Liver (tissue), 9 donors: Measurements from ENCODE around the gene NMBR. TPM values are rescaled to one million over a fixed set of nuclear protein-coding genes. Genes with fewer than 3 reads are reported as not detected.

ENCODE experiments used
- DNase-seq: peaks from one replicate; pipeline ENCODE4 v3.0.0-alpha.2; 2017; ENCODE audit warnings: low spot score
- H3K27ac ChIP-seq, 2 donors: one replicate each; pipeline ENCODE4 v1.7.0; 2013; ENCODE audit warnings: inconsistent platforms in 2 of 2, low read length in 2 of 2, control low read depth in 1 of 2, low read depth in 1 of 2, mild to moderate bottlenecking in 1 of 2
- H3K27me3 ChIP-seq, 4 donors: one replicate each; pipeline versions ENCODE4 v1.6.1 to v1.7.0; 2013; ENCODE audit warnings: low read length in 3 of 4, inconsistent platforms in 1 of 4, mild to moderate bottlenecking in 1 of 4, moderate library complexity in 1 of 4; ENCODE audit not compliant: control insufficient read depth in 4 of 4, insufficient read depth in 4 of 4
- H3K36me3 ChIP-seq, 4 donors: one replicate each; pipeline versions ENCODE4 v1.6.1 to v1.7.0; 2013; ENCODE audit warnings: low read length in 3 of 4, mild to moderate bottlenecking in 3 of 4, low read depth in 1 of 4, moderate library complexity in 1 of 4; ENCODE audit not compliant: control insufficient read depth in 4 of 4, insufficient read depth in 3 of 4
- H3K4me1 ChIP-seq, 4 donors: one replicate each; pipeline versions ENCODE4 v1.6.1 to v1.7.0; 2013; ENCODE audit warnings: low read length in 3 of 4, mild to moderate bottlenecking in 3 of 4, moderate library complexity in 1 of 4; ENCODE audit not compliant: control insufficient read depth in 4 of 4, insufficient read depth in 4 of 4
- H3K4me3 ChIP-seq, 3 donors: one replicate each; pipeline versions ENCODE4 v1.6.1 to v1.7.0; 2013; ENCODE audit warnings: low read length in 3 of 3, control low read depth in 1 of 3, low read depth in 1 of 3, mild to moderate bottlenecking in 1 of 3
- H3K9ac ChIP-seq, 2 donors: one replicate each; pipeline ENCODE4 v1.7.0; 2013; ENCODE audit warnings: low read length in 2 of 2, mild to moderate bottlenecking in 2 of 2, moderate library complexity in 2 of 2, control low read depth in 1 of 2, low read depth in 1 of 2
- H3K9me3 ChIP-seq, 4 donors: one replicate each; pipeline versions ENCODE4 v1.6.1 to v1.7.0; 2013; ENCODE audit warnings: low read length in 3 of 4; ENCODE audit not compliant: control insufficient read depth in 4 of 4
- ATF3 ChIP-seq: IDR thresholded peaks from 2 replicates; pipeline ENCODE4 v1.6.1; 2016; ENCODE audit warnings: antibody characterized with exemption
- CTCF ChIP-seq: fragments of 150-350 bp; IDR thresholded peaks from 2 replicates; pipeline ENCODE4 v1.5.1; 2017; ENCODE audit warnings: improper control_type of control experiment, low read depth, low read length; ENCODE audit not compliant: missing input control
- EGR1 ChIP-seq, 2 donors: IDR thresholded peaks; 2 replicates each; pipeline ENCODE4 v1.6.1; 2016 to 2018; ENCODE audit warnings: antibody characterized with exemption in 2 of 2, low read depth in 2 of 2
- FOXA1 ChIP-seq: IDR thresholded peaks from 2 replicates; pipeline ENCODE4 v1.6.1; 2016; ENCODE audit warnings: antibody characterized with exemption
- FOXA2 ChIP-seq: IDR thresholded peaks from 2 replicates; pipeline ENCODE4 v1.6.1; 2016; ENCODE audit warnings: antibody characterized with exemption
- GABPA ChIP-seq, 2 donors: IDR thresholded peaks in 1 of 2; conservative IDR thresholded peaks in 1 of 2; 2 replicates each; pipeline ENCODE4 v1.6.1; 2016; ENCODE audit warnings: antibody characterized with exemption in 2 of 2, mild to moderate bottlenecking in 1 of 2, moderate library complexity in 1 of 2
- HNF4A ChIP-seq, 2 donors: conservative IDR thresholded peaks; 2 replicates each; pipeline ENCODE4 v1.6.1; 2016; ENCODE audit warnings: antibody characterized with exemption in 2 of 2, mild to moderate bottlenecking in 2 of 2
- HNF4G ChIP-seq: IDR thresholded peaks from 2 replicates; pipeline ENCODE4 v1.6.1; 2016; ENCODE audit warnings: antibody characterized with exemption
- JUND ChIP-seq, 2 donors: IDR thresholded peaks; 2 replicates each; pipeline ENCODE4 v1.6.1; 2016; ENCODE audit warnings: antibody characterized with exemption in 2 of 2
- NR2F2 ChIP-seq: IDR thresholded peaks from 2 replicates; pipeline ENCODE4 v1.6.1; 2016; ENCODE audit warnings: antibody characterized with exemption
- RAD21 ChIP-seq, 2 donors: IDR thresholded peaks; 2 replicates each; pipeline ENCODE4 v1.6.1; 2016; ENCODE audit warnings: antibody characterized with exemption in 2 of 2, mild to moderate bottlenecking in 2 of 2
- RXRA ChIP-seq, 2 donors: IDR thresholded peaks; 2 replicates each; pipeline ENCODE4 v1.6.1; 2017 to 2018; ENCODE audit warnings: antibody characterized with exemption in 2 of 2, mild to moderate bottlenecking in 1 of 2
- SP1 ChIP-seq: IDR thresholded peaks from 2 replicates; pipeline ENCODE4 v1.6.1; 2018; ENCODE audit warnings: antibody characterized with exemption, mild to moderate bottlenecking
- YY1 ChIP-seq: IDR thresholded peaks from 2 replicates; pipeline ENCODE4 v1.6.1; 2016; ENCODE audit warnings: antibody characterized with exemption, mild to moderate bottlenecking
- ZBTB33 ChIP-seq: IDR thresholded peaks from 2 replicates; pipeline ENCODE4 v1.6.1; 2016; ENCODE audit warnings: antibody characterized with exemption
- WGBS: extraction: QIAGEN DNeasy Blood & Tissue Kit; methylation state at CpG from one replicate; pipeline ENCODE4 v1.1.7; 2013; 5-methylcytosine and 5-hydroxymethylcytosine counted together
- polyA plus RNA-seq, 2 donors: library from polyadenylated mRNA; stranded (reverse) in 1 of 2; unstranded in 1 of 2; fragments of 200-250 nt in 1 of 2; fragments of >200 nt in 1 of 2; fragmentation: Nextera tagmentation in 1 of 2; extraction: Ambion mirVana in 1 of 2; gene quantifications; one replicate each; pipeline versions ENCODE4 v1.2.1 to v1.2.3, GENCODE V29; 2013 to 2015
- total RNA-seq, 2 donors: library from RNA; depleted of rRNA; stranded (reverse); fragments of >200 nt; gene quantifications; one replicate each; pipeline ENCODE4 v1.2.3, GENCODE V29; 2014
- TF ChIP-seq, protein P1 (sequence below): IDR thresholded peaks from 2 replicates; pipeline ENCODE4 v1.6.1; 2016; ENCODE audit warnings: antibody characterized with exemption
- TF ChIP-seq, protein P2 (sequence below): IDR thresholded peaks from 2 replicates; pipeline ENCODE4 v1.6.1; 2016; ENCODE audit warnings: antibody characterized with exemption, mild to moderate bottlenecking
- donor health status: healthy.
- donor health status: healthy.
- donor health status: healthy.
- donor health status: healthy.
- donor health status: healthy.

Gene NMBR
- total and polyA plus RNA-seq, 4 donors = not detected

DNA sequence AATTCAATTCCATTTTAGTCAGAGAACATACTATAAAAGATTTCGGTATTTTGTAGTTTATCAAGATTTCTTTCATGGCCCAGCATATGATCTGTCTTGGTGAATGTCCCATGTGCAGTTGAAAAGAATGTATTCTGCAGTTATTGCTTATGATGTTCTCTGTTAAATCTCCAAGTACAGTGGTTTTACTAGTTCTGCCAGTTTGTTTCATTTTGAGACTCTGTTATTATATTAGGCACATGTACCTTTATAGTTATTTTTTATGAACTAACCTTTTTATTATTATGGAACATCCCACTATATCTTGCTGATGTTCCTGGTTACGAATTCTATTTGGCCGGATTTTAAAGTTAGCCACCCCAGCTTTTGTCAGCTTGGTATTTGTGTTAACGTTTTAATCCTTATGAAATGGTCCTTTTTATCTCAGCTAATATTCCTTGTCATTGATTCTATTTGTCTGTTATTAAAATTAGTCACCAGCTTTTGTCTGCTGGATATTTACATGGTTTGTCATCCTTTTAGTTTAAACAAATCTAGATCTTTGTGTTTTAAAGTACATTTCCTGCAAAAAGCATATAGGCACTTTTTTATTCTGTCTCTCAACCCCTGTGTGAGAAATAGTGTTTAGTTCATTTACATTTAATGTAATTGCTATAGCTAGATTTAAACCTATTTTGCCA lies 49.1 kb upstream of the NMBR start:
- H3K4me3 ChIP-seq = no peak overlapping the region
- no peaks in the 10 kb centered on the region for H3K4me1 ChIP-seq
- no peak for DNase-seq
- TF ChIP-seq JUND (IDR thresholded peaks at IDR 0.05) = no peak
- TF ChIP-seq NR2F2 = no peak
- TF ChIP-seq CTCF = no peak
- no peak for TF ChIP-seq HNF4G
- TF ChIP-seq RAD21 (IDR thresholded peaks at IDR 0.05) = no peak
- TF ChIP-seq HNF4A (conservative IDR thresholded peaks at IDR 0.05) = no peak
- no peak for TF ChIP-seq SP1
- TF ChIP-seq ZBTB33 = no peak
- TF ChIP-seq FOXA2 = no peak
- no peak for TF ChIP-seq EGR1 (IDR thresholded peaks at IDR 0.05; ENCODE audit: low read depth in 2 of 2)
- TF ChIP-seq, protein P1, sequence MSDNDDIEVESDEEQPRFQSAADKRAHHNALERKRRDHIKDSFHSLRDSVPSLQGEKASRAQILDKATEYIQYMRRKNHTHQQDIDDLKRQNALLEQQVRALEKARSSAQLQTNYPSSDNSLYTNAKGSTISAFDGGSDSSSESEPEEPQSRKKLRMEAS = no peak
- no peak for TF ChIP-seq ATF3
- TF ChIP-seq RXRA (IDR thresholded peaks at IDR 0.05) = no peak
- no peak for TF ChIP-seq YY1
- TF ChIP-seq GABPA (IDR thresholded peaks at IDR 0.05 in 1 of 2, conservative IDR thresholded peaks at IDR 0.05 in 1 of 2) = no peak
- TF ChIP-seq, protein P2, sequence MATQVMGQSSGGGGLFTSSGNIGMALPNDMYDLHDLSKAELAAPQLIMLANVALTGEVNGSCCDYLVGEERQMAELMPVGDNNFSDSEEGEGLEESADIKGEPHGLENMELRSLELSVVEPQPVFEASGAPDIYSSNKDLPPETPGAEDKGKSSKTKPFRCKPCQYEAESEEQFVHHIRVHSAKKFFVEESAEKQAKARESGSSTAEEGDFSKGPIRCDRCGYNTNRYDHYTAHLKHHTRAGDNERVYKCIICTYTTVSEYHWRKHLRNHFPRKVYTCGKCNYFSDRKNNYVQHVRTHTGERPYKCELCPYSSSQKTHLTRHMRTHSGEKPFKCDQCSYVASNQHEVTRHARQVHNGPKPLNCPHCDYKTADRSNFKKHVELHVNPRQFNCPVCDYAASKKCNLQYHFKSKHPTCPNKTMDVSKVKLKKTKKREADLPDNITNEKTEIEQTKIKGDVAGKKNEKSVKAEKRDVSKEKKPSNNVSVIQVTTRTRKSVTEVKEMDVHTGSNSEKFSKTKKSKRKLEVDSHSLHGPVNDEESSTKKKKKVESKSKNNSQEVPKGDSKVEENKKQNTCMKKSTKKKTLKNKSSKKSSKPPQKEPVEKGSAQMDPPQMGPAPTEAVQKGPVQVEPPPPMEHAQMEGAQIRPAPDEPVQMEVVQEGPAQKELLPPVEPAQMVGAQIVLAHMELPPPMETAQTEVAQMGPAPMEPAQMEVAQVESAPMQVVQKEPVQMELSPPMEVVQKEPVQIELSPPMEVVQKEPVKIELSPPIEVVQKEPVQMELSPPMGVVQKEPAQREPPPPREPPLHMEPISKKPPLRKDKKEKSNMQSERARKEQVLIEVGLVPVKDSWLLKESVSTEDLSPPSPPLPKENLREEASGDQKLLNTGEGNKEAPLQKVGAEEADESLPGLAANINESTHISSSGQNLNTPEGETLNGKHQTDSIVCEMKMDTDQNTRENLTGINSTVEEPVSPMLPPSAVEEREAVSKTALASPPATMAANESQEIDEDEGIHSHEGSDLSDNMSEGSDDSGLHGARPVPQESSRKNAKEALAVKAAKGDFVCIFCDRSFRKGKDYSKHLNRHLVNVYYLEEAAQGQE = no peak
- no peak for TF ChIP-seq FOXA1
- H3K36me3 ChIP-seq = peaks cover 0 to 8% (median 4%) of the 10 kb centered on the region in 4 donors
- no peak overlapping the region for H3K9ac ChIP-seq
- H3K27me3 ChIP-seq = no peaks in the 10 kb centered on the region
- no peaks in the 10 kb centered on the region for H3K9me3 ChIP-seq
- WGBS = 96% methylated on average over 4 of the region's 4 CpGs
- H3K27ac ChIP-seq = no peak overlapping the region
